T-helper 9 cell (primary cell): Measurements from ENCODE around the gene MYOF.
"Not testable (repeated sequence)": the region's sequence is repeated elsewhere in the genome, so short reads cannot be mapped to it uniquely, and the experiment has no call there.

ENCODE experiments used
- DNase-seq: peaks from one replicate; pipeline ENCODE4 v3.0.0-alpha.2; 2020

MYOF gene

DNA sequence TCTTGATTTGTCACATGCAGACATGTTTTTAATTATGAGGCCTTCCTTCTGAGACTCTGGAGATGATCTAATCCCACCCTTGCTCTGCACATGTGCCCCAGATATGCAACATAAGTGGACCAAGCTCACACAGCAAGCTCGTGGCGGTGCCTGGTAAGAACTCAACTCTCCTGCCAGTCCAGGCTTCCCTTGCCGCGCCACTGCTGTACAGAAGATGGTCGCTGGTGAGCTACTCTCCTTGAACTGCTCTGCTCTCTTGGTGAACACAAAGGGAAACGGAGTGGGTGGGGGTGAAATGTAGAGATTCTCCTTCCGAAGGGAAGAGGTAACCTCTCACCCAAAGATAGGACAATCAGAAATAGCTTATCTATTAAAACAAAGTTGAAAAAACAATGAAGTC, 25.7 kb downstream of the MYOF start:
- no peak for DNase-seq

DNA sequence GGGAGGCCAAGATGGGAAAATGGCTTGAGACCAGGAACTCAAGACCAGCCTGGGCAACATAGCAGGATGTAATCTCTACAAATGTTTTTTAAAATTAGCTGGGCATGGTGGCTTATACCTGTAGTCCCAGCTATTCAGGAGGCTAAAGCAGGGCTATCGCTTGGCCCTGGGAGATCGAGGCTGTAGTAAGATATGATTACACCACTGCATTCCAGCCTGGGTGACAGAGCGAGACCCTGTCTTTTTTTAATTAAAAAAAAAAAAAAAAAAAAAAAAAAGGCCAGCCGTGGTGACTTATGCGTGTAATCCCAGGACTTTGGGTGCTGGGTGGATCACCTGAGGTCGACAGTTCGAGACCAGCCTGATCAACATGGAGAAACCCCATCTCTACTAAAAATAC, 27.4 kb downstream of the MYOF start:
- DNase-seq, result no peak

DNA sequence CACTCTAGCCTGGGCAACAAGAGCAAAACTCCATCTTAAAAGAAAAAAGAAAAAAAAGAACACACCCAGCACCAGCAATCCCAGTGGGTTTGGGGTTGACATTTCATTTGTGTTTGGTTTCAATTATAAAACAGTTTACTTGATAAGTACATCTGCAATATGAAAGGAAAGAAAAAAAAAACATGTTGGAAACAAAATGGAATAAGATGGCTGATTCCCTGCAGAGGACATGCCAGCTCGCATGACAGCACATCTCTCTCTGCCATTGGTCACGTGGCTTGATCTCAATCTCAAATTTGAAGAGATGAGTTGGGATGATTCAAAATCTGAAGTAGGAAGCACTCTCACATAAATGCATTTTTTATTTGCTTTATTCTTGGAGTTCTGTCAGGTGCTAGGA, 28.0 kb downstream of the MYOF start:
- DNase-seq, result no peak

GRCh38 chr10:93452143-93452542, 30.0 kb downstream of the MYOF start:
- no peak for DNase-seq

DNA sequence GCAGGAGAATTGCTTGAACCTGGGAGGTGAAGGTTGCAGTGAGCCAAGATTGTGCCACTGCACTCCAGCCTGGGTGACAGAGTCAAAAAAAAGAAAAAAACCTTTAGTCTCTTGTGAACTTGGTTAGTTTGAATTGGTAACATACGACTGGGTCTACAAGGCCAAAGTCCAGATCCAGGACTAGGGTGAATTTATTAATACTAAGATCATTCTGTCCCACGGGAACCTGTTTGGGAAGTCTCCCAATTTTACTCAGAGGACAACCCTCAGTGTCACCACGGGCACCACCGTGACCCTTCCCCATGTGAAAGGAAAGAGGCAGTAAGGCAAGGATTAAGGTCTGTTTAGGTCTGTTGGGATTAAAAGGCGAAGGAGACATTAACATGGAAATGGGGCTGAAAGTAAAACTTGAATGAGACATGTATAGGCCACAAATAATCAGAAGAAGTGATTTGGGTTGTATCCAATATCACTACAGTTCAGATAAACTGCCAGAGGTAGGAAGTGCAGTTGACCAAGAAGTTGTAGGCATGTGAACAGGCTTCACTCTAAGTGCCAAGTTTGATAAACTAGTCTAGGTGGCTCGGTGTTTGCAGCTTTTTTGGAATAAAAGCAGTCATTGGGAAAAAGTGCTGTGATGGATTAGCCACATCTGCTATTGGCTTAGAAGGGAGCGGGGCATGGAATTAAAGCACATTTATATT, 30.7 kb downstream of the MYOF start:
- DNase-seq, result no peak

DNA sequence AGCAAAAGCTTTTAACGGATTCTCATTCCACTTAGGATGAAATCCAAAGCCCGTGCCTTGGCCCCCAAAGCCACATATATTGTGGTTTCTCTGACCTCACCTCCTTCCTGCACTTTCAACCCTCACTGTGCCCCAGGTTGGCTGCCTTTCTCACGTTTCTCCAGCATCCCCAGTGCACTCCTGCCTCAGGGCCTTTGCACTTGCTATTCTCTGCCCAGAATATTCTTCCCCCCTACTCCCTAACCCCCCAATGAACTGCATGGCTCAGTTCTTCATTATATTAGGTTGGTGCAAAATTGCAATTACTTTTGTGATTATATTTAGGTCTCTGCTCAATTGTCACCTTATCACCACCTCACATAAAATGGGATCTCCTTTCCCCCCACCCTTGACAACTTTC, 34.2 kb downstream of the MYOF start:
- DNase-seq, result no peak

GRCh38 chr10:93447019-93447418, 35.1 kb downstream of the MYOF start:
- no peak for DNase-seq

GRCh38 chr10:93445978-93446720, 36.0 kb downstream of the MYOF start:
- DNase-seq, result no peak

- no peak for DNase-seq
These were observed 36.8 kb downstream of the MYOF start for GRCh38 chr10:93445097-93445960.

DNA sequence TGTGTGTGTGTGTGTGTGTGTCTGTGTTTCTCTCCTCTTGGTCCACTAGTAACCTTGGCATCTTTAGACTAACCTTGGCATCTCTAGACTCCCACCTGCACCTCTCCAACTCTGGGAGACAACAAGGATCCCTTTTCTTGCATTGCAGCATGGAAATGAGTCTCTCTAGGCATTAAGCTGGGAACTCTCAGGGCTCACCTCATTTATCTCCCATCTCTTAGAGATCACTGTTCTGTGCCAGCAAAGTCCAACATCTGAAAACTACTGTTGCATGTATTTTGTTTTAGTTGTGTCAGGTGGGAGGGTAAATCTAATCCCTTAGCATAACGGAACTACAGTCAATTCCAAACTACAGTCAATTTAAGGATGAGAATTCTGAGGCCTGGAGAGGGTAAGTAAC, 38.7 kb downstream of the MYOF start:
- DNase-seq, result no peak

GRCh38 chr10:93442721-93443120, 39.4 kb downstream of the MYOF start:
- not testable (repeated sequence) for DNase-seq

DNA sequence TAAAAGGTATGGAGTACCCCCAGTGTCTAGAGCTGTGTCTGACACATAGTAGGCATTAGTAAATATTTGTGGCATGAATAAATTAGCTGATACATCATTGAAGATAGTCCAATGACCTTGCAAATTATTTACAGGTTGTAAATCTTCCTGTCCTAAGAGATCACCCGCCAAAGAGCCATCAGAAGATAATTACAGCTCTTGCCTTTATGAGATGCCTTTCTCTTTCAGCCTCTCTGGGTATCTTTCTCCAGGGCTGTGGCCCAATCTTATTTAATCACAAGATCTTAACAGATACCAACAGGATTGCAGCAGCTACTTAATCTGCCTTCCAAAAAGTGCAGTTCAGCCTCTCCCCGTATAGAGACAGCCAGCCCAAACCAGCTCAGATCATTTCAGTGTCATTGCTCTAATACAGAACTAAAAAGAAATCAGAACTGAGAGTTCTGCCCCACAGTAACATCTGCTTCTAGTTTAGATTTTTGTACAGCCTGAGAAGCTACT, 41.5 kb downstream of the MYOF start:
- no peak for DNase-seq

DNA sequence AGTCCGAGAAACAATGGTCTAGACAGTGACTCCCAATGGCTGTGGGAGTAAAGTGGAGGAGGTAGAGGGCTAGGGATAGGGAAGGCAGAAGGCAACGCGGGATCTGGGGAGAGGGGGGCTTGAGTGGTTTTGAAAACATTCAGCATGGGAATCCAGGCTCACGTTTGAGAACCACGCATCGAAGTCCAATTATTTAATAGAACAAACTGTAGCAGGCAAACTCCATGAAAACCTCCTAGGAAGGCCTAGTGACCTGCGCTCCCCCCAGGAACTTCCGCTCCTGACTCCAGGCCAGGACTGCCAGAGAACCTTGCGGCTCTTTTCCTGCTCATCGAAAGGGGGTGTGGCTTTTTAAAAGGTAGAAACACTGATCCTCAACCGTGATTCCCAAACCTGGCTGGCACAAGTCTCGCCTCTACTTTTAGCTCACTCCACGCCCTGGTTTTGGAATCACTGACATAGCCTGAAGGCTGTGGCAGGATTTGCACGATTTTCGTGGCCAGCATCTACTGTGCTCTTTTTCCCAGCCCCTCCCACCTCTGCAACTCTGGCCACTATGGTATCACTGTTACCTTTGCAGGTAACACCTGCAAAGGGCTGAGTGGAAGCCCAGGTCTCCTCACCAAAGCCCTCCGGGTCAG, 43.4 kb downstream of the MYOF start:
- DNase-seq, result no peak

GRCh38 chr10:93437946-93438612, 44.1 kb downstream of the MYOF start:
- no peak for DNase-seq

DNA sequence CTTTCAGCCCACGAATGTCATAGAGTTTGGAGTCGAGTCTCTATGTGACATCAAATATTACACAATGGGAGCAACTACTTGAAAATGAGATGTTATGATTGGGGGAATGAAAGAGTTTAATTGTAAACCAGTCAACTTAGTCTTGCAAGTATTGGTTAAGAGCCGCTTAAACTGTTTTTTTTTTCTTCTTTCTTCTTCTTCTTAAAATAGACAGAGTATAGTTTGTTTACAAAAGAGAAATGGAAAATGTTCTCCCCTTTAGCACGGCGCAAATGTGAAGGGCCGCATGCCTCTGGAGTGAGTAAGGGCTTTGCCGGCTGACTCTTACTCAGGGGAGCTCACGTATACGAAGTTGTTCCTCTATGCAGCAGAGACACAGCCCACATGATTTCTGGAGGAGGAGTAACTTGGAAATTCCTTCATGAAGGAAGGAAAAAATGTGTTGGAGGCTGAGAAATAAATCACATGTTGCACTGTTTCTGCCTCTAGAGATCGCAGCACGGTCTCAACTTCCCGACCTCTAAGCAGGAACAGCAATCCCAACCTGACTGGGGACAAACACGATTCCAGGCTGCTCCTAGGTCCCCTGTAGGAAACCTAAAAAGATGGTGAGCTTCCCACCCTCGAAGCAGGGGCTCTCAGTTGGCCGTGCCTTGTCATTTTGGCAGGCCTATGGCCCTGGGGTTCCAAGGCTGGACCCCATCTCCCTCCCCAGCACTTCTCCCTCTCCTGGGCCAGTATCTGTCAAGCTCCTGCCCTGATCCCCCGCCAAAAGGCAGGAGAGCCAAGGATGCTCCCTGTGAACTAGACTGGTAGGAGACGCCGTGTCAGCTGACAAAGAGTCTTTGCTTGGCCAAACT, 44.8 kb downstream of the MYOF start:
- DNase-seq, result no peak

DNA sequence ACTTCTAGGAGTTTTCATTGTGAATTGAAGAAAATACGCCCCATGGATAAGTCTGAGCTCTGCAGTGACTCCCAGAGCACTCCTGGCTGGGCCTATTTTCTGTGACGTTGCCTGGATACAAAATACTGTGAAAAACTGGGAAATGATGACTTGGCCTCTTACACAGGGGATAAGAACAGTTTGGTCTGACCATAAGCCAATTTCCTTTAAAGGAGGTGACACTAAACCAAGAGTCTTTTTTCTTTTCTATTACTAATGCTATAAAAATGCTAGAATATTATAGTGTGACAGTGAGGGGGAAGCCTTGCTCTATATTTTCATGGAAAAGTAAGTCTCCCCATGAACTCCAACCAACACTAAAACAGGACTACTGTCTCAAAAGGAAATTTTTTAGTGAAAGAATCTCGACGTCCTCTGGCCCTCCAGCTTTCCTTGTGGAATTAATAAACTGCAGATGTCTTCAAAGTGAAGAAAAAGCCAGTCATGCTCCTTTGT, 45.5 kb downstream of the MYOF start:
- no peak for DNase-seq

- no peak for DNase-seq
These were observed 46.3 kb downstream of the MYOF start for GRCh38 chr10:93435621-93436397.

DNA sequence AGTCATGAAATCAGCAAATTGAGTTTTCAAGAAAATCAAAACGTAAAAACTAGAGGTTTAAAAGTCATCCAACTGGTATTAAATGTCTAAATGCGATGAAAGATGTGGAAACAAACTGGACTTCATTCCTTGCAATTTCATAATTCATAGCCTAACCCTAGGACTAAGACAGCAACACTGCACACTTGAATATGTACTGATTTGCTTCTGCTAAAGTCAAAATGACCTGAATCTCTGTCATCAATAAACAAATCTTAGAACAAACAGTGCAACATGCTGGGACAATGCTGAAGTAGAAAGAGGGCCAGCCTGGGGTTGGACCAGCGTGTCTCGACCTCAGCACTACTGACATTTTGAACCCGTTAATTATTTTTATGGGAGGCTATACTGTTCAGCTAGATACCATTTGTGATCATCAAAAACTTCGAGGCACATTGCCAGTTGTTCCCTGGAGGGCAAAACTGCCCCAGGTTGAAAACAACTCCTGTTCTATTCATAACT, 47.1 kb downstream of the MYOF start:
- DNase-seq, result no peak

DNA sequence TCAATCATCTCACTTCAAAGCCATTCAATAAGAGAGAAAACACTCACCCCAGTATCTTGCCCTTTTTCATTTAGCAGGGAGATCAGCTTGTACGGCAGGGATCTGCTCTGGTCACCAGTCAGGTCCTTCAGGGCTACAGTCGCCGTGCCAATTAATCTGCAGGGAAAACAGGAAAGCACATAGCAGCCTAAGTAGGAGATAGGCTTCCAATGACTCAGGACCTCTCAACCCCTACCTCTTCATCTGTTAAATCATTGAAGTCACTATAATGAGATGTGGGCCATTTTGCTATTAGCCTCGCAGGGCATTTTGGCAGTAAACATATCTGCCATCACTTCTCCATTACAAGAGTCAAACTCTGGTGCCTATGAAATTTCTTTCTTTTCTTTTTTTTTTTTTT, 50.8 kb downstream of the MYOF start:
- no peak for DNase-seq

- DNase-seq, result no peak
These were observed 56.3 kb downstream of the MYOF start for GRCh38 chr10:93425861-93426260.
